Measurements from ENCODE around the gene SMARCB1.

SMARCB1 gene

DNA sequence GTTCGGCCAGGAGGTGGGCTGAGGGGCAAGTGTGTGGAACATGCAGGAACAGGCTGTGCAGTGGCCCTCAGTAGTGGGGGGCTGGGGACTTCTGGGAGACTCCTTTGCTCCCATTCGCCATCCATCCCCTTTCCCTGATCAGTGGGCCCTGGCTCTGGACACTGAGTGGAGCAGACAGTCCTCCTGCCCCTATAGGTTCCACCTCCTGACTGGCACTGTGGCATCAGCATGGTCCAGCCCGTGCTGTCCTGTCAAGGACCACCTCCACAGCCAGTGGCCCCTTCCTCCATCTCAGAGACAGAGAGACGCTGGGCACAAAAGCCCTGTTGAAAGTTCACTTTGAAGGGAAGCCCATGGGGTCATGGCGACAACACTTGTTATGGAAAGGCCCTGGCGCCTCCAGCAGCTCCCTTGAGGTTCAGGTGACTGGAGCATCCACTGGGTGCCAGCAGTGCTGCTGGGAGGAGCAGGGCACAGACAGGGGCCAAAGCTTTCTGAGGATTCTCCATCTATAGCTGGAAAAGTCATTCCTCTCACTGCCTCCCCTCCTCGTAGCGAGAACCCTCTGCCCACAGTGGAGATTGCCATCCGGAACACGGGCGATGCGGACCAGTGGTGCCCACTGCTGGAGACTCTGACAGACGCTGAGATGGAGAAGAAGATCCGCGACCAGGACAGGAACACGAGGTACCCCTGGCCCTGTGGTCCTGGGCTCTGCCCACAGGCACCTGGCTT lies 46.4 kb downstream of the SMARCB1 start:
- DNase-seq = no peak

DNA sequence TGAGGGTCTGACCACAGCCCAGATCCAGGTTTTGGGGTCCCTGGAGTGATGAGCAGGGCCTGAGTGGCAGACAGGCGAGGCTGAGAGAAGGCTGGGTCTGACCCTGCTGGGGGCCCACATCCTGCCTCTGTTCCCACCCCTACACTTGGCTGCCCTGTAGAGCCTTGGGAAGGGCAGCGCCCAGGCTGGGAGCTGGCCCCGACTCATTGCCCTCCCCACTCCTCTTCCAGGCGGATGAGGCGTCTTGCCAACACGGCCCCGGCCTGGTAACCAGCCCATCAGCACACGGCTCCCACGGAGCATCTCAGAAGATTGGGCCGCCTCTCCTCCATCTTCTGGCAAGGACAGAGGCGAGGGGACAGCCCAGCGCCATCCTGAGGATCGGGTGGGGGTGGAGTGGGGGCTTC lies 47.1 kb downstream of the SMARCB1 start:
- DNase-seq = no peak

DNA sequence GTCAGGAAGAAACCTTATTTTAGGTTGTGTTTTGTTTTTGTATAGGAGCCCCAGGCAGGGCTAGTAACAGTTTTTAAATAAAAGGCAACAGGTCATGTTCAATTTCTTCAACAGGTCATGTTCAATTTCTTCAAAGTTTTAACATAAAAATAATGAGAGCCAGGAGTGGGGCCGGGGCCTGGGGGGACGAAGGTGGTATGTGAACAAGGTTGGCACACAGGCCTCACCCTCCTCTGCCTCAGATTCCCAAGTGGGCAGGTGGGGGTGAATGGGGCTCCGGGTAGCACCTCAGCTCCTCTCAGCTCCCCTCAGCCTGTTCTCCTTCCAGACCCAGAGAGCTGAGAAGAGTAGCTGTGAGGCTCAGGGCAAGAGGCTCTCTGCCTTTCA lies 47.6 kb downstream of the SMARCB1 start:
- no peak for DNase-seq

DNA sequence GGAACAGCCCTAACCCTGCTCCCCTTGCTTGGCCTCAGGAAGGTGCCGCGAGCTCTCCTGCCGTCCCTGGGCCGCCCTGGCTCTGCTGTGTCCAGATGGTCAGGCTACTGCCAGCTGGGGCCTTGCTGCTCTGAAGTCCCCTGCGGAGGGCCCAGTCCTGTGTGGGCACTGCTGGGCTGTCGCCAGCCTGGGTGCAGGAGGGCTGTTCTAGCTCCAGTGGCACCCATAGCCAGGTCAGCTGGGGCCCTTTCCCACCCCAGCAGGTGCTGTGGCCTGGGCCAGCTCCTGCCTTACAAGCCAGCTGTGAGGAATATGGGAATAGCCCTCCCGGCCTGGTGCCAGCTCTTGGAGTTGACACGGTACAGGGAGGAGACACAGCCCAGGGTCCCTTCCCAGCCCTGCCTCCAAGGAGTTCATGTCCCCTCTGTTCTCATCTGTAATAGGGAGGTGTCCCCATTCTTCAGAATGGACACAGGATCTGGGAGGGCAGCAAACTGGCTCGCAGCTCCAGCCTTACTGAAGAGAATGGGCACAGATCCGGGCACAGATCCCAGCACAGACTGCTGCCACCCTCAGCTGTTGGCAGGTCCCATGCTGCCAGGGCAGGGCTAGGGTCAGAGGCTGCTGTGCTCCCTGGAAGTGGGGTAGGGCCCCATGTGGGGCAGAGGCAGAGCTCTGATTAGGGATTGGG lies 48.2 kb downstream of the SMARCB1 start:
- no peak for DNase-seq

DNA sequence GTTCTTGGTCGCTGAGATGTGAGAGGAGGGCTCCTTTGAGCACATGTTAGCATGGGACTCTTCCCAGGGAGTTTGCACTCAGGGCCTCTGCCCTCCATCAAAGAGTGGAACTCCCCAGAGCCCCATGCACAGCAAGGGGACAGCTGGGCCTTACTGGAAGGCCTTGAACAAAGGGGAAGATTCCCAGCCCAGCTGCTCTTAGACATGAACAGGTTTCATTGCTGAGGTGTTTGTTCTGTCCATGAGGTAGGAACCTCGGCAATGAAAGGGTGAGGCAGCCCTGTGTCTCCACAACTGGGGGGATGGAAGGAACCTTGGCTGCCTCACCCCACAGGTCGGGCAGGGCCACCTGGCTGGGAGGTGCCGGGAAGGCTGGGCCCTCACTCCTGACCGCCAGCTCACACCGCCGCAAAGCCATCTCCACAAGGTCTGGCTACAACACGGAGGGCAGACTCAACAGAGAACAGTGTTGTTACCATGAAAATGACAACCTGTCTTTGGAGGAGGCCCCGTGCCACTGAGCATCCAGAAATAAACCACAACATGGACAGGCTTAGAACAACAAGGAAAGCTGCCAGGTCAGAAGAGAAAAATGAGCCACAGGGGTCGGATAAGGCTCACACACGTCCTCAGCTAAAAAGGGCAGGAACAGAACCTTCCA lies 48.8 kb downstream of the SMARCB1 start:
- no peak for DNase-seq

DNA sequence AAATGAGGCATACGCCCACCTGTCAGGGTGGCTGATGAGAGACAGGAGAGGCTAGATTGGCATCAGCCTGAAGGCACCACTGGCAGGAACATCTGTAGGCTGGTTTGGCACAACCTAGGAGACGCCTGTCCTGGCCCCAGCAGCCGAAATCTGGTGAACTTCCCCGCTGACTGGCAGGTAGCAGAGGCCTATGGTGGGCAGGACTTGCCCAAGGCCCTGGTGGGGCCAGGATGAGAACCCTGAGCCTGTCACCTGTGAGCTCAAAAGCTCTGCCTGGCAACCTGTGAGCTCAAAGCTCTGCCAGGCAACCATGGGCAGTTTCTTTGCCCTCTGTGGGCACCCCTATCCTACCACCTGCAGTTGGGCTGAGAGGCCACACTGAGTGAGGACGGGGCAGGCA lies 49.5 kb downstream of the SMARCB1 start:
- DNase-seq = no peak

DNA sequence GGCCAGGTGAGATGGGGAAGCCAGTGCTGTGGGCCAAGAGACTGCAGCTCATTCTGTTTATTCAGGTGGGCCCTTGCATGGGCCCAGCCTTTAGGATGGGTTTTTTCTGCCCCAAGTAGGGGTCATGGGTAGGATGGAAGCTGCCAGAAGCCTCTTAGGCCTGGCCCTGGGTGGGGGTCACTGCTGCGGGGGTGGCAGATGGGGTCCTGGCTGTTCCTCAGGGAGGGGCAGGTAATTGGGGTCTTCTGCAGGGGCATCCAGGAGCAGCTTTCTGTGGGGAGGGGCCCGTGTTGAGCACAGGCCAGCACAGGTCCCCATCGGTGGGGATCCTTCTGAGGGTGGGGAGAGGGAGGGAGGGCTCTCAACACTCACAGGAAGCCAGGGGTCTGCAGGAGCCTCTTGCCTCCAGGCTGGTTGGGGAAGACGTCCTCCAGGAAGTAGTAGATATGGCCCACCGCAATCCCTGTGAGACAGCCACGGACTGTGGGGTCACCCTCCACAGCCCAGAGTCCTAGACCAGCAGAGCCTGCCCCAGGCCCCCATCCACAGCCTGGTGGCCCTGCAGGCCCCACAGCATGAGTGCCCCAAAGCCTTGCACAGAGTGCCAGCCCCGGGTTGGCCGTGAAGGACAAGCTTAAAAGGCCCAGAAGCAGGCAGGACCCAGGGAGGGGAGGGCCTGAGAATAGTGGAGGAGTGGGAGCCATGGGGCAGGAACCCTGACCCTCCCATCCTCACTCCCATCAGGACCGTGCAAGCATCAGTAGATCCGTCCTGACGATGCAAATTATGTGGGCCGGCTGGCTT lies 50.1 kb downstream of the SMARCB1 start:
- no peak for DNase-seq

DNA sequence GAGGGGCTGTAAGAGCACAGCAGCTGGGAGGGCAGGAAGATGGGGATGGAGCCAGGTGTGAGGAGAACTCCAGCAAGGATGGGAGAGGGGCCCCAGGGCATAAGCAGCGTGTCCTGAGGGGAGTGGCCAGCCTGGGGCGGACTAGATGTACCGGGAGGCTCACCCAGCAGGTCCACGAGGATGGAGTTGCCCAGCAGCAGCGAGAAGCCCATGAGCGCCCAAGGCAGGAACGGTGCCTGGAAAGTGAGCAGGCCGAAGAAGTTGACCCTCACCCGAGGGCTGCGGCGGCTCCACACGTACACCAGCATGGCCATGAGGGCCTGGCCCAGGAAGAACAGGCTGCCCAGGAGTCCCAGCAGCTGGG lies 50.7 kb downstream of the SMARCB1 start:
- DNase-seq = no peak

DNA sequence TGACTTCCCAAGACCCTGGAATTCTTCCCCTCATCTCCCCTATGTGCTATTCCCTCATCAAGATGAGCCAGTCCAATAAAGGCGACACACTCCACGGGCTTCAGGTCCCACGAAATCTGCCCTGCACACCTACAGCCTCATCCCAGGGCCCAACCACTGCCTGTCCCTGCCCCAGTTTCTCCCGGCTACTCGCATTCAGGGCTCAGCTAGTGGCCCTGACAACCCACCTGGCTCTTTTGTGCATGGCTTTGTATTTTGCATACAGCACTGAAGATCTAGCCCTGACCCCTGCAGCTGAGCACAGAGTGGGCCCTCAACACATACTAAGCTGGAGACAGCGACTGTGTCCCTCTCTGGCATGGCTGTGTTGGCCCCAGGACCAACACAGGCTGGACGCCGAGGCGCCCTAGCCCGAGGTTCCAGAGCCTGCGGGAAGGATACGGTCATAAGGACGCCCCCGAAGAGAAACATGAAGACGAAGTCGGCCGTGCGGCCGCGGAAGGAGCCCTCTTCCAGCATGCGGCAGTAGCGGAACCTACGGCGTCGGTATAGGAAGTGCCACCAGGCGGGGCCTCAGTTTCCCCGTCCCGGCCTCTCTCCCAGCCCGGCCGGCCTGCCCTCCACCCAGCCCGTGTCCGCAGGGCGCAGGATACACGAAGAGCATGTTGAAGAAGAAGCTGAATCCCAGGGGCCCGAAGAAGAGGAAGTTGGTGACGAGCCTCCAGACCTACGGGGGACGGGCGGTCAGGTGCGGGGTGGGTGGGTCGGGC lies 51.3 kb downstream of the SMARCB1 start:
- DNase-seq = no peak

DNA sequence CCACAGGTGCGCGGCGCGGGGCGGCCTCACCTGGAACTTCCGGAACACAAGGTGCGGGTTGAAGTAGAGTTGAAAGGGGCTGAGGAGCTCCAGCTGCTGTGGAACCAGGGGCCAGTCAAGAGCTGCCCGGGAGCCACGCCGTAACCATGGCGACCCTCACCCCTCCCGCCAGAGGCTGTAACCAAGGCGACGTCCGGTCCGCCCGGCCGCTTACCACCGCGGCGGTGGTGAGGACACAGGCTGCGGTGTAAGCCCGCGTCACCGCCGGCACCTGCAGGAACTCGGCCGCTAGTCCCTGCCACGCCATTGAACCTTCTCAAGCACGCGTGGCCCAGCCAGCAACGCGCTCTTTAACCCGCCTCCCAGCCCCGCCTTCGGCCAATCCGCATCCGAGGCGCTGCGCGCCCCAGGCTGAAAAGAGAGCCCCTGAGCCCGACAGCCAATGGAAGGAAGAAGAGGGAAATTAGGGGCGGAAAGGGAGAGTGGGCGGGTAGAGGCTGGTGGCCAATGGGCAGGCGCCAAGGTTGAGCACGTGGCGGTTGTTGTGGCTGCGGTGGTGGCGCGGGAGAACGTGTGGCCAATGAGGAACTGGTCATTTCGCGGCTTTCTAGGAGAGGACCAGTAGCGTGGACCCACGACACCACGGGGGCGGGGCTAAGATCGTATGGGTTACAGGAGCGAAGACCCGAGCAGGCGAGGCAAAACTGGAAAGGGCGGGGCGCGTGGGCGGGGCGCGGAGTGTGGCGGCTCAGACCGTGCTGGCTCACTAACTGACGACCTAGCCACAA lies 52.1 kb downstream of the SMARCB1 start, which contains the start of gene DERL3:
DERL3 (minus strand) TSS at position 326 of the 788 bp plus-strand sequence; CDS start at position 307, 19 bp downstream.
- DNase-seq = peak; percentile 97

DNA sequence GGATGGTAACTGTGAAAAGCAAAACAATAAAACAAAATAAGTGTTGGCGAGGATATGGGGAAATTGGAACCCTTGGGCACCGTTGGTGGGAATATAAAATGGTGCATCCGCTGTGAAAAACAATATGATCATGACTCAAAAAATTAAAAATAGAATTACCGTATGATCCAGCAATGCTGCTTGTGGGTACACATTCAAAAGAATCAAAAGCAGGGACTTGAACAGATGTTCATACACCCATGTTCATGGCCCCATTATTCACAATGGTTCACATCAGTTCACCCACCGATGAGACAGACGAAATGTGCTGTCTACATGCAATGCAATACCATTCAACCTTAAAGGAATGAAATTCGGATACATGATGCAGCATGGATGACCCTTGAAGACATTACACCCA lies 53.3 kb downstream of the SMARCB1 start:
- no peak for DNase-seq

DNA sequence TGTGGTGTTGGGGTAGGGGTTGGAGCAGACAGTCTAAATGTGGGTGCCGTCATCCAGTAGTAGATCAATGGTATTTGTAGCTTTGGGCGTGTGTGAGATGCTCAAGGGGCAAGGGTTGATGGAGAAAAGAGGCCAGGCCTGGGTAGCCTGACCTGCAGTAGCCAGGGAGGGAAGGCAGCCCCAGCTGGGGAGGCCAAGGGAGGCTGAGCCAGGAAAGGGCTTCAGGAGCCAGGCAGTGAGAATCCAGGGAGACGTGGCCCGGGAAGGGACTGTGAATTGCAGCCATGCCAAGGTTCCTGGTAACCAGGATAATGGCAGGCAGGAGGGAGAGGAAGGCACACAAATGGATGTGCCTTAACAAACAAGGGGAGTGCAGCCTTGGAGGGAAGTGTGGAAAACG lies 54.5 kb downstream of the SMARCB1 start:
- no peak for DNase-seq

DNA sequence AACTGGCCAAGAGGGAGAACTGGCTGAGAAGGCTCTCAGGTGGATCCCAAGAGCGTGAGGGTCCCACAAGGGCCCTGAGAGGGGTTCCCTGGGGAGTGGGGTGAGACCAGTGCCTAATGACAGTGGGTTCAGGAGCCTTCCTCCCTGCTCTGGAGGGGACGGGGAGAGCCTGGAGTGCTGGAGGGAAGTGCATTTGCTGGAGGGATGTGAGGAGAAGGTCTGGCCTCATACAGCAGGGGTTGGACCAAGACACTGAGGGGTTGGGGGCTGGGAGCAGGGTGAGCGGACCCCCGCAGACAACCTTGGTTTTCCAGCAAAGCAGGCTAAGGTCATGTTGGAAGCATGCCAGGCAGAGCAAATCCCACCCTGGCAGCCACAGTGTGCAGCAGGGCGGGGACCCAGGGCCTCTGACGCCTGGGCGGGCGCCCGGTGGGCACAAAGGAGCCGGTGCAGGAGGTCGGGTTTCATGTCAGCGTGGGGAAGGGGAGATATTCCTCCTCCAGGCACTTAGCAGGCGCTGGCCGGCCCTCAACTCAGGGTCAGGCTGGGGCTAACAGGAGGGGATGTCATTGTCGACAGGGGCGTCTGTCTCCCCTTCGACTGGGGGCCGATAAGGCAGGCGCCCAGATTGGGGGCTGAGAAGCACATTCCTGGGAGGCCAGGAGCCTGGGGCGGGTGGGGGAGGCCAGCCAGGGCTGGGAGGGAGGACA lies 55.1 kb downstream of the SMARCB1 start:
- DNase-seq = no peak

DNA sequence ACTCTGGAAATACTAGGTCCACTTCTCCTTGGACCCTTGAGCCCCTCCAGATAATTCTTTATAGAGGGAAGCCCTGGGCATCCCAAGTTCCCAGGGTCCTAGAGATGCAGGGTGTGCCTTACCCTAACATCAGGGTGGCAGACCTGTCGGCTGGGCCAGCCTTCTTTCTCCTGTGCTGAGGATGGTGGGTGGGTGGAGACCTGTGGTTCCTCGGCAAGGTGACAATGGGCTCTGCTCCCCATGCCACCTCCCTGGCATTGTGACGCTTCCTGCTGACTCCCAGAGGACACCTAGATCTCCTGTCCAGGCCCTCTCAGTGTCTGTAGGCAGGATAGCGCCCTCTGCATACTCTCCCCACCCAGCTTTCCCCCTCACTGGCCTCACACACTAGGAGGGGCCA lies 55.8 kb downstream of the SMARCB1 start:
- no peak for DNase-seq

DNA sequence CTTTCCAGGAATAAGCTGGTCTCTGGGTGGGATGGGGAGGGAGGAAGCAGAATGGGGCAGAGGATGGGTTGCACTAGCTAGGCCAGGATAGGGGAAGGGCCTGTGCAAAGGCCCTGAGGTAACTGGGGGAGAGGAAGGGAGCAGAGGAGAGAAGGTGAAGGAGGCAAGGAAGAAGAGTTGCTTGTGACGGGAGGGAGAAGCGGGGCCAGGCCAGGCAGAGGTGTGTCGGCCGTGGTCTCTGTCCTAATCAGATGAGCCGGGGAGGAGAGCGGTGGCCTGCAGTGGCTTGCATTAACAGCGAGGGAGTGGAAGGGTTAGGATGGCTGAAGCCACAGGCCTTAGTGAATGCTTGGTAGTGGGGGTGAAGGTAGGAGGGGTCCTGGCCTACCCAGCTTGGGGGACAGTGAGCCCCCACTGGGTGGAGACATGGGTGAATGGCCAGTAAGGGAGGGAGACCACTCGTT lies 58.0 kb downstream of the SMARCB1 start:
- DNase-seq = no peak

DNA sequence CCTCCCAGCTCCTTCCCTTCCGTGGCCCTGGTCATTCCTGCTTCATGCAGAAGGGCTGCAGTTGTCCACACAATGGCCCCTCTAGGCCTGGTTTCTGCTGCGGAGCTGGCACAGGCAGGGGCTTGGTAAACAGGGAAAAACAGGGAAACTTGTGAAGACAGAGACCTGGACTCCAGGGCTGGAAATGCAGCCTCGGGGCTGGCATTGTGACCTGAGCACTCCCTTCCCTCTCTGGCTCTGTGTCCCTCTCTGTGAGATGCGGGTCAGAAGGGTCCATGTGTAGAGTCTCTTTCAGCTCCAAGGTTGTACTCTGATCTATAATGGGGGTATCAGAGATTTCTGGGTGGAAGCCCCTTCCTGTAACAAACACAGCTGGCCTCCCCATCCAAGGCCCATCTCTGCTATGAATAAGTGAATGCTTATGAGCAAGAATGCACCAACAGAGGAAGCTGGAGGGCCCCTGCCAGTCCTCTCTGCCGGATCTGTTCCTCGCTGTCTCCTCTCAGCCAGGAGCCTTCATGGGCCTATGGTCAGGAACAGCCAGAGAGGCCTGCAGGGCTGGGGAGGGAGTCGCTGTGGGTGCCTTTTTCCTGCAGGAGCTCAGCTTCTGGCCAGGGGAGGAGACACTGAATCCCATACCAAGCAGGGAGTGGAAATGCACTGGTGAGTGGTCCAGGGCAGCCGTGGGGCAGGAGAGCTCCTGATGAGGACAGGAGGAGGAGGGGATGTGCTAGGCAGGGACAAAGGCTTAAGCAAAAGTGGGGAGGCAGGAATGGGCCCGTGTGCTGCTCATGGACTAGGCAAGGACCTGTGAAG lies 58.7 kb downstream of the SMARCB1 start:
- no peak for DNase-seq

DNA sequence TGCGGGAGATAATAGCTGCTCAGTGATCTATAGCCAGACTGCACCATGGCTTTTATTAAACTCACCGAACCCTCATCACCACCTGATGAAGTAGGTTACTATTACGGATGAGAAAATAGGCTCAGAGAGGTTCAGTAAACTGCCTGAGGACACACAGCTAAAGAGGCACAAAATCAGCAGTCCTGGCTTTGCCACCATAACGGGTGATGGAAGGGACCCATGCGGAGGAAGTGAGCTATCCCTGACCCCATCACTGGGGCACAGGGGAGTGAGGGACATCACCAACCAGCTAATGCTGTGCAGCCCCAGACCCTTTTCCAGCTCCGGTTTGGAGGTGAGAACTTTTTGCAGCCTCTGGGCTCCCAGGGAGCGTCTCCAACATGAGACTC lies 59.3 kb downstream of the SMARCB1 start:
- DNase-seq = no peak

DNA sequence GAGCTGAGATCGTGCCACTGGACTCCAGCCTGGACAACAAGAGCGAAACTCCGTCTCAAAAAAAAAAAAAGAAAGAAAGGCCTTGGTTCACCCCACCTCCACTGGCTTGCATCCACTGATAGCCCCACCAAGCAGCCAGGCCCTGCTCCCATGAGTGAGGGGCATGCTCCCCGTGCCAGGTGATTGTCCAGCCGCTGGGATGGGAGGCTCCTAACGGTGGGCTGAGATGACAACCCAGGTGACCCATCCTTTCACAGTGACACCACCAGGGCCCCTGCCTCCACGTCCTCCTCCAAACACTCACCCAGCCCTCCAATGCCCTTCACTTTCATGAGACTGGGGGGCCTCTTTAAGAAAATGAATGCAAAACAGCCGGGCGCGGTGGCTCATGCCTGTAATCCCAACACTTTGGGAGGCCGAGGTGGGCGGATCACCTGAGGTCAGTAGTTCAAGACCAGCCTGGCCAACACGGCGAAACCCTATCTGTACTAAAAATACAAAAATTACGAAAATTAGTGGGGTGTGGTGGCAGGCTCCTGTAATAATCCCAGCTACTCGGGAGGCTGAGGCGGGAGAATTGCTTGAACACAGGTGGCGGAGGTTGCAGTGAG lies 60.6 kb downstream of the SMARCB1 start:
- no peak for DNase-seq
